Measurements from ENCODE around the gene LEO1. TPM values are rescaled to one million over a fixed set of nuclear protein-coding genes. Genes with fewer than 3 reads are reported as not detected.

The LEO1 gene
- polyA plus RNA-seq, 3 donors: 39.7 to 42.9 (median 40.9) TPM

- no peak for DNase-seq (ENCODE audit: low read depth in 3 of 3, low spot score in 2 of 3)
Observed at GRCh38 chr15:51935466-51936104, 36.0 kb downstream of the LEO1 start.

GRCh38 chr15:51932161-51932560 is 39.4 kb downstream of the LEO1 start:
- DNase-seq (ENCODE audit: low read depth in 3 of 3, low spot score in 2 of 3): no peak

- DNase-seq (ENCODE audit: low read depth in 3 of 3, low spot score in 2 of 3): no peak
Observed at GRCh38 chr15:51931638-51932037, 39.9 kb downstream of the LEO1 start.

- DNase-seq (ENCODE audit: low read depth in 3 of 3, low spot score in 2 of 3): no peak
Observed at GRCh38 chr15:51931016-51931415, 40.6 kb downstream of the LEO1 start.

- DNase-seq (ENCODE audit: low read depth in 3 of 3, low spot score in 2 of 3): no peak
Observed at GRCh38 chr15:51926809-51927208, 44.8 kb downstream of the LEO1 start.

- DNase-seq (ENCODE audit: low read depth in 3 of 3, low spot score in 2 of 3): no peak
Observed at GRCh38 chr15:51924156-51925068, 47.2 kb downstream of the LEO1 start.

- DNase-seq (ENCODE audit: low read depth in 3 of 3, low spot score in 2 of 3): no peak
Observed at GRCh38 chr15:51917493-51917892, 54.1 kb downstream of the LEO1 start.

- DNase-seq (ENCODE audit: low read depth in 3 of 3, low spot score in 2 of 3): no peak
Observed at GRCh38 chr15:51912528-51912927, 59.0 kb downstream of the LEO1 start.

GRCh38 chr15:51909584-51909983 is 62.0 kb downstream of the LEO1 start:
- no peak for DNase-seq (ENCODE audit: low read depth in 3 of 3, low spot score in 2 of 3)

- no peak for DNase-seq (ENCODE audit: low read depth in 3 of 3, low spot score in 2 of 3)
Observed at GRCh38 chr15:51908316-51908715, 63.3 kb downstream of the LEO1 start.

GRCh38 chr15:51907136-51907862 is 64.3 kb downstream of the LEO1 start:
- no peak for DNase-seq (ENCODE audit: low read depth in 3 of 3, low spot score in 2 of 3)

GRCh38 chr15:51904931-51905330 is 66.6 kb downstream of the LEO1 start:
- DNase-seq (ENCODE audit: low read depth in 3 of 3, low spot score in 2 of 3): no peak

GRCh38 chr15:51904421-51904820 is 67.2 kb downstream of the LEO1 start:
- no peak for DNase-seq (ENCODE audit: low read depth in 3 of 3, low spot score in 2 of 3)

- no peak for DNase-seq (ENCODE audit: low read depth in 3 of 3, low spot score in 2 of 3)
Observed at GRCh38 chr15:51889486-51889885, 82.1 kb downstream of the LEO1 start.

- no peak for DNase-seq (ENCODE audit: low read depth in 3 of 3, low spot score in 2 of 3)
Observed at GRCh38 chr15:51888593-51889195, 82.9 kb downstream of the LEO1 start.

Other genes starting within 250 kb of the LEO1 start
- 1 to 10 TPM; 4.6 to 5.5 (median 5.4) TPM for gene LYSMD2, start 234.1 kb downstream of the LEO1 start, polyA plus RNA-seq (ENCODE audit: insufficient read length in 3 of 3)
- gene TMOD2, start 220.2 kb downstream of the LEO1 start, polyA plus RNA-seq (ENCODE audit: insufficient read length in 3 of 3): 1 to 10 TPM; 4.0 to 4.6 (median 4.1) TPM
- gene TMOD3, start 142.1 kb downstream of the LEO1 start, polyA plus RNA-seq (ENCODE audit: insufficient read length in 3 of 3): 10 to 100 TPM; 53.4 to 56.1 (median 54.1) TPM
- 10 to 100 TPM; 41.1 to 45.7 (median 42.0) TPM for gene MAPK6, start 47.4 kb upstream of the LEO1 start, polyA plus RNA-seq (ENCODE audit: insufficient read length in 3 of 3)
- gene BCL2L10, start 141.0 kb upstream of the LEO1 start, polyA plus RNA-seq (ENCODE audit: insufficient read length in 3 of 3): 1 to 10 TPM in 1 of 3 donors, under 1 TPM in 2; 0.83 to 1.1 (median 0.96) TPM
- gene GNB5, start 219.6 kb upstream of the LEO1 start, polyA plus RNA-seq (ENCODE audit: insufficient read length in 3 of 3): 10 to 100 TPM; 15.6 to 17.1 (median 15.8) TPM